ENCODE results near the gene ANKRD33. TPM values are rescaled to one million over a fixed set of nuclear protein-coding genes. Genes with fewer than 3 reads are reported as not detected.

ANKRD33 gene
- total RNA-seq, 1 experiment from 2014 or later = 0.21 TPM

DNA sequence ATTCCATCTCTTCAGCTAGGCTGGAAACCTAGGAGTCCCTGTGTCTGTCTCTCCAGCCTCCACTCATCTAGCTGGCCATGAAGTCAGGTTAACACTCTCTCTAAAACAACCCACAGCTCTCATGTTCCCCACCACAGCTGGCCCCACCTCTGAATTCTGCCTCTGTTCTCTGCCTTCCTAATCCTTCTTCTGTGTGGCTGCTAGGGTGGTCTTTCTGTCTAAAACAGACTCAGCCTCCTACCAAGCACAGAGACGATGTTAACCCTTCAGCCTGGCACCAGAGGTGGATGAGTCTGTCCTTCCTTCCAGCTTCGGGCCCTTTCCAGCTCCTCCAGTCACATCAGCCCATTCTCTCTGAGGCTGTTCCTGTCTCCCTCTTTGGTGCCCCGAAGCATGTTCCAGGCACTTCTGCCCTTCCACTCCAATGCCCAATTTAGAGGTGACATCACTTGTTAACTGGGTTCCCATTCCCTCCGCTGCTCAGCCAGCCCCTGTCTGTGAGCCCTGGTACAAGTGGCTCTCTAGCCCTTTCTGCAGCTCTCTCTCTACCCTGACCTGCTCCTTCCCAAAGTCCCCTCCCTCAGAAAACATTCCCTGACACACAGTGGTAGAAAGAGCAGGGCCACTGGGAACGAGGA, 48.5 kb upstream of the ANKRD33 start:
- Histone ChIP-seq H3K9me3 (ENCODE audit: control insufficient read depth, insufficient read depth, low read depth, low read length) (no peaks in the 10 kb centered on the region), H3K36me3 (ENCODE audit: control insufficient read depth, insufficient read depth, low read length) (no peaks in the 10 kb centered on the region), H3K27ac (ENCODE audit: low read length) (no peak overlapping the region), H3K4me3 (ENCODE audit: low read depth in 2 of 2, low read length in 2 of 2) (no peak overlapping the region), H3K27me3 (ENCODE audit: control insufficient read depth, insufficient read depth, low read length) (peaks cover 3% of the 10 kb centered on the region; the same call in 1 of the 2 replicates), H3K4me1 (ENCODE audit: control insufficient read depth, insufficient read depth, low read length) (no peaks in the 10 kb centered on the region)
- DNase-seq (ENCODE audit: low read depth, low spot score) (no peak), ATAC-seq (no peak)
- no TSS peak for BruUV-seq (replicated peaks)
- in situ Hi-C loops (cut with HindIII; ENCODE audit: low pct_unique_long_range_greater_than_20kb, low sequenced_read_pairs) = no loop called here
- TF ChIP-seq, protein P1, sequence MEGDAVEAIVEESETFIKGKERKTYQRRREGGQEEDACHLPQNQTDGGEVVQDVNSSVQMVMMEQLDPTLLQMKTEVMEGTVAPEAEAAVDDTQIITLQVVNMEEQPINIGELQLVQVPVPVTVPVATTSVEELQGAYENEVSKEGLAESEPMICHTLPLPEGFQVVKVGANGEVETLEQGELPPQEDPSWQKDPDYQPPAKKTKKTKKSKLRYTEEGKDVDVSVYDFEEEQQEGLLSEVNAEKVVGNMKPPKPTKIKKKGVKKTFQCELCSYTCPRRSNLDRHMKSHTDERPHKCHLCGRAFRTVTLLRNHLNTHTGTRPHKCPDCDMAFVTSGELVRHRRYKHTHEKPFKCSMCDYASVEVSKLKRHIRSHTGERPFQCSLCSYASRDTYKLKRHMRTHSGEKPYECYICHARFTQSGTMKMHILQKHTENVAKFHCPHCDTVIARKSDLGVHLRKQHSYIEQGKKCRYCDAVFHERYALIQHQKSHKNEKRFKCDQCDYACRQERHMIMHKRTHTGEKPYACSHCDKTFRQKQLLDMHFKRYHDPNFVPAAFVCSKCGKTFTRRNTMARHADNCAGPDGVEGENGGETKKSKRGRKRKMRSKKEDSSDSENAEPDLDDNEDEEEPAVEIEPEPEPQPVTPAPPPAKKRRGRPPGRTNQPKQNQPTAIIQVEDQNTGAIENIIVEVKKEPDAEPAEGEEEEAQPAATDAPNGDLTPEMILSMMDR (IDR thresholded peaks at IDR 0.05) = no peak
- POLR2A ChIA-PET = no interaction called here
- CTCF ChIA-PET = no interaction called here
- intact Hi-C loops (cut with micrococcal nuclease; ENCODE audit: unreplicated experiment) = no loop called here

DNA sequence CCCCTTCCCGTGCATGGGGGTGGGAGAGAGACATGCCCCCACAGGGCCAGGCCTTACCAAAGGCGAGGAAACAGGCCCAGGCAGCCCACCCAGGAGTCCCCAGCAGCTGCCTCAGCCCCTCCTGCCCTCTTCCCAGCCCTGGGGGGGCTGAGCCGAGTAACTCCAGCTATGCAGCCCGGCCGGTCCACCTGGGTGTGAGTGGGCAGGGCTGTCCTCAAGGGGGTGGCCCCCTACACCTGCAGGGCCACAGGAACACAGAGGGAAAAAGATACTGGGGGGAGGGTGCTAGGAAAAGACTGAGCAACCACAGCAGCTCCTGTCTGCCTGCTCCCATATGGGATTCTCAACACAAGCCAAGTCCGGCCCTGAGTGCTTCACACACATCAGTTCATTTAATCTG, 46.9 kb upstream of the ANKRD33 start:
- intact Hi-C loops (cut with micrococcal nuclease; ENCODE audit: unreplicated experiment) = no loop called here
- POLR2A ChIA-PET = no interaction called here
- peaks cover 3% of the 10 kb centered on the region; the same call in 1 of the 2 replicates for H3K27me3 ChIP-seq (ENCODE audit: control insufficient read depth, insufficient read depth, low read length)
- no peaks in the 10 kb centered on the region for H3K9me3 ChIP-seq (ENCODE audit: control insufficient read depth, insufficient read depth, low read depth, low read length)
- H3K36me3 ChIP-seq (ENCODE audit: control insufficient read depth, insufficient read depth, low read length) = no peaks in the 10 kb centered on the region
- in situ Hi-C loops (cut with HindIII; ENCODE audit: low pct_unique_long_range_greater_than_20kb, low sequenced_read_pairs) = no loop called here
- CTCF ChIA-PET = no interaction called here
- no TSS peak for BruUV-seq (replicated peaks)
- no peak for DNase-seq (ENCODE audit: low read depth, low spot score)
- TF ChIP-seq, protein P2, sequence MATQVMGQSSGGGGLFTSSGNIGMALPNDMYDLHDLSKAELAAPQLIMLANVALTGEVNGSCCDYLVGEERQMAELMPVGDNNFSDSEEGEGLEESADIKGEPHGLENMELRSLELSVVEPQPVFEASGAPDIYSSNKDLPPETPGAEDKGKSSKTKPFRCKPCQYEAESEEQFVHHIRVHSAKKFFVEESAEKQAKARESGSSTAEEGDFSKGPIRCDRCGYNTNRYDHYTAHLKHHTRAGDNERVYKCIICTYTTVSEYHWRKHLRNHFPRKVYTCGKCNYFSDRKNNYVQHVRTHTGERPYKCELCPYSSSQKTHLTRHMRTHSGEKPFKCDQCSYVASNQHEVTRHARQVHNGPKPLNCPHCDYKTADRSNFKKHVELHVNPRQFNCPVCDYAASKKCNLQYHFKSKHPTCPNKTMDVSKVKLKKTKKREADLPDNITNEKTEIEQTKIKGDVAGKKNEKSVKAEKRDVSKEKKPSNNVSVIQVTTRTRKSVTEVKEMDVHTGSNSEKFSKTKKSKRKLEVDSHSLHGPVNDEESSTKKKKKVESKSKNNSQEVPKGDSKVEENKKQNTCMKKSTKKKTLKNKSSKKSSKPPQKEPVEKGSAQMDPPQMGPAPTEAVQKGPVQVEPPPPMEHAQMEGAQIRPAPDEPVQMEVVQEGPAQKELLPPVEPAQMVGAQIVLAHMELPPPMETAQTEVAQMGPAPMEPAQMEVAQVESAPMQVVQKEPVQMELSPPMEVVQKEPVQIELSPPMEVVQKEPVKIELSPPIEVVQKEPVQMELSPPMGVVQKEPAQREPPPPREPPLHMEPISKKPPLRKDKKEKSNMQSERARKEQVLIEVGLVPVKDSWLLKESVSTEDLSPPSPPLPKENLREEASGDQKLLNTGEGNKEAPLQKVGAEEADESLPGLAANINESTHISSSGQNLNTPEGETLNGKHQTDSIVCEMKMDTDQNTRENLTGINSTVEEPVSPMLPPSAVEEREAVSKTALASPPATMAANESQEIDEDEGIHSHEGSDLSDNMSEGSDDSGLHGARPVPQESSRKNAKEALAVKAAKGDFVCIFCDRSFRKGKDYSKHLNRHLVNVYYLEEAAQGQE (IDR thresholded peaks at IDR 0.05; ENCODE audit: insufficient read depth in 1 of 2, low read depth in 2 of 2, low read length in 1 of 2) = no peak
- TF ChIP-seq SIN3A (IDR thresholded peaks at IDR 0.05; ENCODE audit: borderline replicate concordance, insufficient read depth, low read depth, low read length) (no peak), TCF7L2 (IDR thresholded peaks at IDR 0.05; ENCODE audit: low read depth, low read length) (no peak), POLR2AphosphoS5 (IDR thresholded peaks at IDR 0.05; ENCODE audit: low read depth, low read length) (no peak)
- TF ChIP-seq, protein P1 (IDR thresholded peaks at IDR 0.05) = no peak
- H3K4me1 ChIP-seq (ENCODE audit: control insufficient read depth, insufficient read depth, low read length) = no peaks in the 10 kb centered on the region
- no peak overlapping the region for H3K27ac ChIP-seq (ENCODE audit: low read length)
- no peak for ATAC-seq
- H3K4me3 ChIP-seq (ENCODE audit: low read depth in 2 of 2, low read length in 2 of 2) = no peak overlapping the region

Measured in Panc1 (cell line).